GM19463 (cell line): ENCODE results near the gene KIF26B.
"Not testable (repeated sequence)": the region's sequence is repeated elsewhere in the genome, so short reads cannot be mapped to it uniquely, and the experiment has no call there.

Experiments used
- ATAC-seq: cut with Tn5 transposase; IDR thresholded peaks from one replicate; pipeline ENCODE4 v1.9.1; 2021; ENCODE audit warnings: mild to moderate bottlenecking, moderate library complexity; ENCODE audit not compliant: unreplicated experiment

KIF26B gene

GRCh38 chr1:245707941-245708340 lies 553.2 kb downstream of the KIF26B start:
- no peak for ATAC-seq

DNA sequence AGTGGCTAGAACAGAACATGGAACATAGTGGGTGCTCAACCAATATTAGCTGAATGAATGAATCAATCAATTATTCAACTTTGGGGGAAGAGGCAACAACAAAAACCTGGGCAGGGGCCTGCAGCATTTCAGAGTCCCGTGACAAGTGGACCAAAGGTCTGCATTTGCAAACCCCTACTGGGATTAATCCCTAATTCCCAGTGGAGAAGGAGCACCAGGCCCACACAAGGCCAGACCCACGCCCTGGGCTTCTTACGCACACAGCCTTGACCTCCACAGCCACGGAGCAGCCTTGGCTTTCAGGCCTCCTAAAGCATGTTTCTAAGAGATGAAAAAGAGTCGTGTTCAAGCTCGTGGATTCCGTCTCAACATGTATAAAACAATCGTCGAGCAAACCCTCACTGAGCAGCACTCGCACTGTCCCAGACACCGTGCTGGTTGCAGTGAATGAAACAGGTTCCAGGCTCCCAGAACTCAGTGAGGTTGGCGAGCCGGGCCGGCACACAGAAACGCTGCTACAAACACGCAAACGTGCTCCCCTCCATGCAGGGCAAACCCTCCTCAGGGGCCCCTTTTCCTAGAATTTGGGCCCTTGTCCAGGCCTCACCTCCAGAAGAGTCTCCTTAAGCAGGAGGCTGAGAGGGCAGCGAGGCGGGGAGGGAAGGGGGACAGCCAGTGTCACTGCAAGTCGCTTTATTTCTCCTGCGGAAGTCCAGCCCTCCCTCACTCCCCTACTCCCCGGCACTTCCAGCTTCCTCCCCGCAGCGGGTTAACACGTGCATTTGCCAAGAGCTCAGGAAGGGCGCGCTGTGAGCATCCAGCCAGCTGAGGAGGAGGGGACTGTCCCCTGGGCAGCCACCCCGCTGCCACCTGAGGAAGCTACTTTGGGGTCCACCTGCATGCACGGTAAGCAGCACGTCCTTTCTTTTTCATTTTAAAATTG lies 556.4 kb downstream of the KIF26B start:
- no peak for ATAC-seq

- not testable (repeated sequence) for ATAC-seq
Measured at GRCh38 chr1:245714027-245714426, 559.2 kb downstream of the KIF26B start.

DNA sequence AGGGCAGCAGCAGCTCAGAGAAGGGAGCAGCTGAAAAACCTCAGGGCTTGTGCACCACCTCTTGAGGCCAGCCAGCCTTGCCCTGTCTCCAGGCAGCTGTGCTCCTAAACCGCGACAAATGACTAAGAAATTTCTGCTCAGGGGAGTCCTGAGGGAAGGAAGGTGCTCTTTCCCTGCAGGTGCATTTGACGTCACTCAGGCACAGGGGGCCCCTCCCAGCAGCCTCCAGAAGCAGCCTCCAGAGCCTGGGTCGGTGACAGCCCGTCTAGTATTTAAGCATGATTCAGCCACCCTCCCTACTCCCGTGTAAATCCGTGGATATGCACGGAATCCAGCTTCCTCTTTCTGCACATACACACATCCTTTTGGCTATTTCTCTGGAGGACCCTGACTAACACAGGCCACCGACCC lies 560.5 kb downstream of the KIF26B start:
- no peak for ATAC-seq

DNA sequence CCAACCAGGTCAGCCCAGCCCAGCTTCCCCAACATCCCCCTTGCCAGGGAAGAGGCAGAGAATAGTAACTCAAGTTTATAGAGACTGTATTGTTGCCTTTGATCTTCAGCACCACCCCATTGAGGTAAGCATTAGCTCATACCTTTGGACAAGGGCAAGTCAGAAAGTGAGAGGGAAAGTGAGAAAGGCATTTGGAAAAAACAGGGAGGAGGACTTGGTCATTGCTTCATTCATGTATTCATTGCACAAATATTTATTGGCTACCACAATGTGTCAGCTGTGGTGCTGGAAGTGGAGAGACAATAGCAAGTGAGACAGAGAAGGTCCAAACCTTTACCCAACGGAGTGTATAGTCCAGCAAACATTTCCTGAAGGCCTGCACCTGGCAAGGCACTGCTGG lies 561.2 kb downstream of the KIF26B start:
- no peak for ATAC-seq

GRCh38 chr1:245716561-245716960 lies 561.8 kb downstream of the KIF26B start:
- no peak for ATAC-seq

GRCh38 chr1:245717611-245718010 lies 562.8 kb downstream of the KIF26B start:
- ATAC-seq, result no peak

DNA sequence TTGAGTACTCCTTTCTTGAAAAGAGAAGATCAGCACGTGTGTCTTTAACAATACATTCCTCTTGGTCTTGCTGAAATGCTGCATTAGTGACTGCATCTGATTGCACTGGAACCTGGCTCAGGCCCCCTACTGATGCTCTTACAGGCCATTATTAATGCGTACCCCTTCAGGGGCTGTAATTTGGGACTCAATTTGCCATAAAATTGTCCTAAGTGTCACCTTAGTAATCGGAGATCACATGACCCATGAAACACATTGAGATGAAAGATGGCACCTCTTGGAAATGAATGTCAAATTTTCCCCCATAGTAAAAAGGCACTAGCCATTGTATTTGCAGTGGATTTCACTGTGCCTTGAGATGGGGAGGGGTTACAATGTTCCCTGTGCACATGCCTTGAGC lies 563.3 kb downstream of the KIF26B start:
- ATAC-seq, result no peak

- ATAC-seq, result no peak
Measured at GRCh38 chr1:245718951-245719350, 564.2 kb downstream of the KIF26B start.

GRCh38 chr1:245721488-245721887 lies 566.7 kb downstream of the KIF26B start:
- no peak for ATAC-seq

DNA sequence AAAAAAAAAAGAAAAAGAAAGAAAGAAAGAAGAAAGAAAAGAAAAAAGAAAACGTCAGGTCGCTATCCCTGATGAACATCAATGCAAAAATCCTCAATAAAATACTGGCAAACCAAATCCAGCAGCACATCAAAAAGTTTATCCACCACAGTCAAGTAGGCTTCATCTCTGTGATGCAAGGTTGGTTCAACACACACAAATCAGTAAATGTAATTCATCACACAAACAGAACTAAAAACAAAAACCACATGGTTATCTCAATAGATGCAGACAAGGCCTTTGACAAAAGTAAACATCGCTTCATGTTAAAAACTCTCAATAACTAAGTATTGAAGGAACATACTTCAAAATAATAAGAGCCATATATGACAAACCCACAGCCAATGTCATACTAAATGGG lies 573.2 kb downstream of the KIF26B start:
- not testable (repeated sequence) for ATAC-seq

- ATAC-seq, result no peak
Measured at GRCh38 chr1:245730801-245731200, 576.0 kb downstream of the KIF26B start.

DNA sequence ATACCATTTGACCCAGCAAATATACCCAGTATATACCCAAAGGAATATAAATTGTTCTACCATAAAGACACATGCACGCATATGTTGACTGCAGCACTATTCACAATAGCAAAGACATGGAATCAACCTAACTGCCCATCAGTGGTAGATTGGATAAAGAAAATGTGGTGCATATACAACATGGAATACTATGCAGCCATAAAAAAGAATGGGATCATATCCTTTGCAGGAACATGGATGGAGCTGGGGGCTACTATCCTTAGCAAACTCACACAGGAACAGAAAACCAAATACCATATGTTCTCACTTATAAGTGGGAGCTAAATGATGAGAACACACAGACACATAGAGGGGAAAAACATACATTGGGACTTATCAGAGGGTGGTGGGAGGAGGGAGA lies 585.6 kb downstream of the KIF26B start:
- ATAC-seq, result not testable (repeated sequence)

- ATAC-seq, result no peak
Measured at GRCh38 chr1:245742896-245743295, 588.1 kb downstream of the KIF26B start.

- no peak for ATAC-seq
Measured at GRCh38 chr1:245748240-245748639, 593.5 kb downstream of the KIF26B start.

DNA sequence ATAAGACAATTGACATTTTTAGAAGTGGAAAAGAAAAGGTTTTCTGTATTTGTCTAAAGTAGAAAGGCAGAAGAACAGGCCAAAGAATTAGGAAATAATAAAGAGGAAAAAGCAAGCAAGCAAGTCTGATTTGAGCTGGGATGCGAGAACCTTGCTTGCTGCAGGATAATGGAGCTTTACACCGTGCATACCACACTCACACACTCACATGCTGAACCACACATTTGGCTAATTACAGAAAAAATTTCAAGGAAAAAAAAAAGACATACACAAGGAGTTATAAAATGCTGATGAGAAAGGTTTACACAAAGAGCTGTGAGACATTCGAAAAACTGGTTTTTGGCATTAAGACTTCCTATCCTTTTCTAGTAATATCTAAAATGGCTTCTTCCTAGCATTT lies 593.9 kb downstream of the KIF26B start:
- no peak for ATAC-seq

- no peak for ATAC-seq
Measured at GRCh38 chr1:245749053-245749452, 594.3 kb downstream of the KIF26B start.

- no peak for ATAC-seq
Measured at GRCh38 chr1:245750261-245750660, 595.5 kb downstream of the KIF26B start.

- no peak for ATAC-seq
Measured at GRCh38 chr1:245751116-245751515, 596.3 kb downstream of the KIF26B start.

GRCh38 chr1:245751726-245752470 lies 597.1 kb downstream of the KIF26B start:
- ATAC-seq, result no peak

- no peak for ATAC-seq
Measured at GRCh38 chr1:245752561-245752960, 597.8 kb downstream of the KIF26B start.

GRCh38 chr1:245753807-245754206 lies 599.0 kb downstream of the KIF26B start:
- no peak for ATAC-seq
